K562 (cell line): Measurements from ENCODE around the gene TP53BP1. TPM values are rescaled to one million over a fixed set of nuclear protein-coding genes. Genes with fewer than 3 reads are reported as not detected.

ENCODE experiments used
- BACH1 ChIP-seq: fragments of 200-800 bp; sonication (Bioruptor generic); IDR thresholded peaks from 2 replicates; pipeline ENCODE4 v1.6.1; 2016; ENCODE audit warnings: missing genetic modification characterization, missing compliant biosample characterization
- BRD4 ChIP-seq: fragments of 200-600 bp; sonication (generic); IDR thresholded peaks from 2 replicates; pipeline ENCODE4 v1.6.1; 2017; ENCODE audit warnings: inconsistent platforms
- DPF2 ChIP-seq: fragments of 450-650 bp; IDR thresholded peaks from 2 replicates; pipeline ENCODE4 v1.6.1; 2016
- EHMT2 ChIP-seq: fragments of 450-650 bp; IDR thresholded peaks from 2 replicates; pipeline ENCODE4 v1.6.1; 2018; ENCODE audit warnings: antibody characterized with exemption
- MAZ ChIP-seq, 2 experiments: fragments of 450-650 bp in 1 of 2; sonication (generic) in 1 of 2; formaldehyde crosslinking; IDR thresholded peaks in 1 of 2; conservative IDR thresholded peaks in 1 of 2; 2 replicates each; pipeline versions ENCODE4 v1.4.0 to v1.5.0; 2020; ENCODE audit warnings: mild to moderate bottlenecking in 1 of 2, missing genetic modification reagents in 1 of 2
- RFX1 ChIP-seq: fragments of 450-650 bp; IDR thresholded peaks from 2 replicates; pipeline ENCODE4 v1.6.1; 2016; ENCODE audit warnings: mild to moderate bottlenecking, moderate library complexity
- ZKSCAN8 ChIP-seq: fragments of 200-800 bp; sonication (Bioruptor generic); IDR thresholded peaks from 2 replicates; pipeline ENCODE4 v1.6.1; 2016; ENCODE audit warnings: missing genetic modification characterization, missing compliant biosample characterization
- ZNF134 ChIP-seq: fragments of 250-450 bp; sonication (Bioruptor Pico); conservative IDR thresholded peaks from 2 replicates; pipeline ENCODE4 v1.4.0; 2020
- ZNF253 ChIP-seq: fragments of 250-450 bp; sonication (Bioruptor Pico); conservative IDR thresholded peaks from 2 replicates; pipeline ENCODE4 v1.6.1; 2021; ENCODE audit warnings: mild to moderate bottlenecking
- ZNF445 ChIP-seq: fragments of 250-450 bp; sonication (Bioruptor Pico); IDR thresholded peaks from 2 replicates; pipeline ENCODE4 v1.4.0; 2020; ENCODE audit warnings: low read depth, mild to moderate bottlenecking, moderate library complexity
- polyA plus RNA-seq, 8 experiments: library from polyadenylated mRNA; depleted of rRNA in 4 of 8; stranded (reverse) in 5 of 8; unstranded in 3 of 8; fragments of >200 nt; fragmentation: Nextera tagmentation in 2 of 8; fragmentation: Illumina TruSeq in 1 of 8; extraction: Ambion mirVana in 2 of 8; extraction: Trizol in 1 of 8; gene quantifications; 2 replicates each; pipeline versions ENCODE4 v1.2.1 to v1.2.3, GENCODE V29; 2011 to 2014; ENCODE audit warnings: inconsistent platforms in 1 of 8, missing spikeins in 1 of 8
- total RNA-seq, 7 experiments: library from RNA; depleted of rRNA in 6 of 7; stranded (reverse); fragments of >200 nt in 6 of 7; fragmentation: Illumina TruSeq in 2 of 7; extraction: Trizol in 2 of 7; gene quantifications; 2 replicates each; pipeline versions ENCODE4 v1.2.1 to v1.2.3, GENCODE V29; 2011 to 2021; ENCODE audit warnings: low replicate concordance in 1 of 7
- TF ChIP-seq, protein P1 (sequence below), 2 experiments: fragments of 450-650 bp in 1 of 2; sonication (generic) in 1 of 2; formaldehyde crosslinking in 1 of 2; IDR thresholded peaks; 2 replicates each; pipeline versions ENCODE4 v1.7.1 to v1.9.0; 2016 to 2022; ENCODE audit warnings: inconsistent platforms in 1 of 2, mild to moderate bottlenecking in 1 of 2, missing genetic modification reagents in 1 of 2
- TF ChIP-seq, protein P2 (sequence below): fragments of 250-450 bp; sonication (Bioruptor Pico); IDR thresholded peaks from 2 replicates; pipeline ENCODE4 v1.4.0; 2020; ENCODE audit warnings: mild to moderate bottlenecking
- TF ChIP-seq, protein P3 (sequence below): fragments of 250-450 bp; sonication (Bioruptor Pico); IDR thresholded peaks from 2 replicates; pipeline ENCODE4 v1.8.0; 2021; ENCODE audit warnings: borderline replicate concordance, mild to moderate bottlenecking, moderate library complexity; ENCODE audit not compliant: poor library complexity, severe bottlenecking

The TP53BP1 gene
- total and polyA plus RNA-seq, 9 of the 15 experiments (the other 6 are each of a cell fraction or from before 2014, with no cell fraction given): 5.7 to 63.3 (median 30.9) TPM

DNA sequence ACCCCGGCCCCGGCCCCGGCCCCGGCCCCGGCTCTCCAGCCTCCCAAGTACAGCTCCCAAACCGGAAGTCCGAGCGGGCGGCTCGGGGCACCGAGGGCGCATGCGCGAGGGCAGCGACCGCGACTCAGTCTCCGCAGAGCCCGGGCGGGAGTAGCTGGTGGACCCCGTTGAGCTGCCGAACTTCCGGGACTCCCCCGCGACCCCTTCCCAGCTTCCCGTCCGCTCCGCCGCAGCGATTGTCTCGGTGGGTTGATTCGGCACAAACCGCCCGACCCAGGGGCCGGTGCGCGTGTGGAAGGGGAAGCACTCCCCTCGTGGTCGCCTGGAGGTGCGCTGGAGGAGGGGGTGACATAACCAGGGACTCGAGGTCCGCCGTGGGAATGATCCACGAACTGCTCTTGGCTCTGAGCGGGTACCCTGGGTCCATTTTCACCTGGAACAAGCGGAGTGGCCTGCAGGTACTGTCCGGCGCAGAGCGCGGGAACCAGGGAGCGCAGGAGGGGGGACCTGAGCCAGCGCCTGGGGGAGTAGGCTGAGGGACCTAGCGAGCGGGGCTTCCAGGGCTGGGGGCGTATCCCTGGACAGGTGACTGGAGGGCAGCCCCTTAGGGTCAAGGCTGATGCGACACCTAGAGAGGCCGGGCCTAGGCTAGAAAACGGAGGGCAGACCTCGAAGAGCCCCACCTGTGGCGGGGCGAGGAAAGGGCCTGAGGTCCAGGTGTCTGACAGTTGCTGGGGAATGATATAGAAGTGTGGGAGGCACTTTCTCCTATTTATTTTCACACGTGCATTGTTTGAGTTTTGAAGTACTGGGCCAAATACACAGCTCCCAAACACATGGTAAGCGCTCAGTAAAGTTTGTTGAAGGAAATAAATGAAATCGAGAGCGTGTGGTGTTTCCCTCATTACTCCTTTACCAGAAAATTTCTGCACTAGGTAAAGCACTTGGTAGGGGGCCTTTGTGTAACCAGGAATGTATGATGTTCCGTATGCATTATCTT is 121.7 kb downstream of the TP53BP1 start, which contains the start of the genes TUBGCP4 and ZSCAN29 (continued):
- TF ChIP-seq, protein P1, sequence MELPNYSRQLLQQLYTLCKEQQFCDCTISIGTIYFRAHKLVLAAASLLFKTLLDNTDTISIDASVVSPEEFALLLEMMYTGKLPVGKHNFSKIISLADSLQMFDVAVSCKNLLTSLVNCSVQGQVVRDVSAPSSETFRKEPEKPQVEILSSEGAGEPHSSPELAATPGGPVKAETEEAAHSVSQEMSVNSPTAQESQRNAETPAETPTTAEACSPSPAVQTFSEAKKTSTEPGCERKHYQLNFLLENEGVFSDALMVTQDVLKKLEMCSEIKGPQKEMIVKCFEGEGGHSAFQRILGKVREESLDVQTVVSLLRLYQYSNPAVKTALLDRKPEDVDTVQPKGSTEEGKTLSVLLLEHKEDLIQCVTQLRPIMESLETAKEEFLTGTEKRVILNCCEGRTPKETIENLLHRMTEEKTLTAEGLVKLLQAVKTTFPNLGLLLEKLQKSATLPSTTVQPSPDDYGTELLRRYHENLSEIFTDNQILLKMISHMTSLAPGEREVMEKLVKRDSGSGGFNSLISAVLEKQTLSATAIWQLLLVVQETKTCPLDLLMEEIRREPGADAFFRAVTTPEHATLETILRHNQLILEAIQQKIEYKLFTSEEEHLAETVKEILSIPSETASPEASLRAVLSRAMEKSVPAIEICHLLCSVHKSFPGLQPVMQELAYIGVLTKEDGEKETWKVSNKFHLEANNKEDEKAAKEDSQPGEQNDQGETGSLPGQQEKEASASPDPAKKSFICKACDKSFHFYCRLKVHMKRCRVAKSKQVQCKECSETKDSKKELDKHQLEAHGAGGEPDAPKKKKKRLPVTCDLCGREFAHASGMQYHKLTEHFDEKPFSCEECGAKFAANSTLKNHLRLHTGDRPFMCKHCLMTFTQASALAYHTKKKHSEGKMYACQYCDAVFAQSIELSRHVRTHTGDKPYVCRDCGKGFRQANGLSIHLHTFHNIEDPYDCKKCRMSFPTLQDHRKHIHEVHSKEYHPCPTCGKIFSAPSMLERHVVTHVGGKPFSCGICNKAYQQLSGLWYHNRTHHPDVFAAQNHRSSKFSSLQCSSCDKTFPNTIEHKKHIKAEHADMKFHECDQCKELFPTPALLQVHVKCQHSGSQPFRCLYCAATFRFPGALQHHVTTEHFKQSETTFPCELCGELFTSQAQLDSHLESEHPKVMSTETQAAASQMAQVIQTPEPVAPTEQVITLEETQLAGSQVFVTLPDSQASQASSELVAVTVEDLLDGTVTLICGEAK (IDR thresholded peaks at IDR 0.05): peak; percentile 81
- TF ChIP-seq, protein P1 (CRISPR knock-in tag; IDR thresholded peaks at IDR 0.05): no peak
- TF ChIP-seq MAZ (CRISPR knock-in tag; conservative IDR thresholded peaks at IDR 0.05 in 1 of 2, IDR thresholded peaks at IDR 0.05 in 1 of 2) (peak in 1 of 2 experiments; percentile 59; a peak in 2 of 4 replicates), EHMT2 (no peak), BRD4 (no peak), RFX1 (no peak), ZNF253 (CRISPR knock-in tag) (no peak), ZNF445 (no peak), DPF2 (peak; percentile 38; the same call in 1 of the 2 replicates), ZKSCAN8 (CRISPR knock-in tag) (no peak), ZNF134 (CRISPR knock-in tag) (no peak), BACH1 (tag) (no peak)
- TF ChIP-seq, protein P2, sequence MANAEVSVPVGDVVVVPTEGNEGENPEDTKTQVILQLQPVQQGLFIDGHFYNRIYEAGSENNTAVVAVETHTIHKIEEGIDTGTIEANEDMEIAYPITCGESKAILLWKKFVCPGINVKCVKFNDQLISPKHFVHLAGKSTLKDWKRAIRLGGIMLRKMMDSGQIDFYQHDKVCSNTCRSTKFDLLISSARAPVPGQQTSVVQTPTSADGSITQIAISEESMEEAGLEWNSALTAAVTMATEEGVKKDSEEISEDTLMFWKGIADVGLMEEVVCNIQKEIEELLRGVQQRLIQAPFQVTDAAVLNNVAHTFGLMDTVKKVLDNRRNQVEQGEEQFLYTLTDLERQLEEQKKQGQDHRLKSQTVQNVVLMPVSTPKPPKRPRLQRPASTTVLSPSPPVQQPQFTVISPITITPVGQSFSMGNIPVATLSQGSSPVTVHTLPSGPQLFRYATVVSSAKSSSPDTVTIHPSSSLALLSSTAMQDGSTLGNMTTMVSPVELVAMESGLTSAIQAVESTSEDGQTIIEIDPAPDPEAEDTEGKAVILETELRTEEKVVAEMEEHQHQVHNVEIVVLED (CRISPR knock-in tag): no peak
- TF ChIP-seq, protein P3, sequence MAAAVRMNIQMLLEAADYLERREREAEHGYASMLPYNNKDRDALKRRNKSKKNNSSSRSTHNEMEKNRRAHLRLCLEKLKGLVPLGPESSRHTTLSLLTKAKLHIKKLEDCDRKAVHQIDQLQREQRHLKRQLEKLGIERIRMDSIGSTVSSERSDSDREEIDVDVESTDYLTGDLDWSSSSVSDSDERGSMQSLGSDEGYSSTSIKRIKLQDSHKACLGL: no peak
